Thyroid gland (tissue), 4 donors: ENCODE results near the gene MBNL2. TPM values are rescaled to one million over a fixed set of nuclear protein-coding genes. Genes with fewer than 3 reads are reported as not detected.
A peak's percentile ranks its signal among the peaks of the same experiment; 100 is the strongest.

Experiments
- DNase-seq, 2 donors: peaks; one replicate each; pipeline ENCODE4 v3.0.0-alpha.2; 2019
- H3K27ac ChIP-seq, 3 donors: fragments of 200-600 bp; sonication (generic); 1 replicate in 2 of 3; 2 replicates in 1 of 3; pipeline ENCODE4 v1.5.1; 2016 to 2019; ENCODE audit warnings: mild to moderate bottlenecking in 1 of 3, moderate library complexity in 1 of 3
- H3K27me3 ChIP-seq: fragments of 200-600 bp; sonication (generic); one replicate; pipeline ENCODE4 v1.5.1; 2019
- H3K36me3 ChIP-seq, 2 donors: fragments of 200-600 bp; sonication (generic); one replicate each; pipeline ENCODE4 v1.5.1; 2016 to 2019
- H3K4me1 ChIP-seq, 2 donors: fragments of 200-600 bp; sonication (generic); one replicate each; pipeline ENCODE4 v1.5.1; 2017 to 2019
- H3K4me3 ChIP-seq, 3 donors: fragments of 200-600 bp; sonication (generic); replicated peaks in 1 of 3; 1 replicate in 2 of 3; 2 replicates in 1 of 3; pipeline ENCODE4 v1.5.1; 2016; ENCODE audit warnings: mild to moderate bottlenecking in 1 of 3
- H3K9me3 ChIP-seq: fragments of 200-600 bp; sonication (generic); one replicate; pipeline ENCODE4 v1.5.1; 2017
- POLR2A ChIP-seq, 2 donors: fragments of 450-650 bp; IDR thresholded peaks; one replicate each; pipeline ENCODE4 v1.6.1; 2017; ENCODE audit warnings: antibody characterized with exemption in 2 of 2, mild to moderate bottlenecking in 2 of 2, moderate library complexity in 1 of 2
- WGBS, 2 donors: methylation state at CpG; one replicate each; pipeline ENCODE4 v1.1.5; 2017; 5-methylcytosine and 5-hydroxymethylcytosine counted together
- intact Hi-C: fragments of 100-400 bp; cut with DNase I; formaldehyde crosslinking; loops from one replicate; pipeline ENCODE4 v1.15.1; 2023
- total RNA-seq, 4 donors: library from RNA; depleted of rRNA; stranded (reverse); fragments of >200 nt; gene quantifications; one replicate each; pipeline ENCODE4 v1.2.3, GENCODE V29; 2016
- TF ChIP-seq, protein P1 (sequence below), 6 experiments: fragments of 200-600 bp in 3 of 6; fragments of 450-650 bp in 3 of 6; sonication (generic) in 3 of 6; IDR thresholded peaks; one replicate each; pipeline ENCODE4 v1.5.1; 2016 to 2019; ENCODE audit warnings: antibody characterized with exemption in 6 of 6, mild to moderate bottlenecking in 2 of 6, inconsistent platforms in 1 of 6, moderate library complexity in 1 of 6

MBNL2 gene
- total RNA-seq, 4 donors from 2014 or later = 93.4 to 99.9 (median 98.3) TPM

GRCh38 chr13:97249093-97249795, 27.1 kb downstream of the MBNL2 start:
- 71 to 82% methylated on average over 5 of the region's 5 CpGs for WGBS, 2 donors
- H3K36me3 ChIP-seq = no peaks in the 10 kb centered on the region
- no peak for DNase-seq
- peaks cover 27 to 32% of the 10 kb centered on the region in 2 donors for H3K4me1 ChIP-seq
- TF ChIP-seq POLR2A (IDR thresholded peaks at IDR 0.05) = no peak
- TF ChIP-seq, protein P1, sequence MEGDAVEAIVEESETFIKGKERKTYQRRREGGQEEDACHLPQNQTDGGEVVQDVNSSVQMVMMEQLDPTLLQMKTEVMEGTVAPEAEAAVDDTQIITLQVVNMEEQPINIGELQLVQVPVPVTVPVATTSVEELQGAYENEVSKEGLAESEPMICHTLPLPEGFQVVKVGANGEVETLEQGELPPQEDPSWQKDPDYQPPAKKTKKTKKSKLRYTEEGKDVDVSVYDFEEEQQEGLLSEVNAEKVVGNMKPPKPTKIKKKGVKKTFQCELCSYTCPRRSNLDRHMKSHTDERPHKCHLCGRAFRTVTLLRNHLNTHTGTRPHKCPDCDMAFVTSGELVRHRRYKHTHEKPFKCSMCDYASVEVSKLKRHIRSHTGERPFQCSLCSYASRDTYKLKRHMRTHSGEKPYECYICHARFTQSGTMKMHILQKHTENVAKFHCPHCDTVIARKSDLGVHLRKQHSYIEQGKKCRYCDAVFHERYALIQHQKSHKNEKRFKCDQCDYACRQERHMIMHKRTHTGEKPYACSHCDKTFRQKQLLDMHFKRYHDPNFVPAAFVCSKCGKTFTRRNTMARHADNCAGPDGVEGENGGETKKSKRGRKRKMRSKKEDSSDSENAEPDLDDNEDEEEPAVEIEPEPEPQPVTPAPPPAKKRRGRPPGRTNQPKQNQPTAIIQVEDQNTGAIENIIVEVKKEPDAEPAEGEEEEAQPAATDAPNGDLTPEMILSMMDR (IDR thresholded peaks at IDR 0.05) = no peak
- H3K27ac ChIP-seq = peak overlapping the region; percentile 37 to 60 (median 47)
- H3K4me3 ChIP-seq = no peak overlapping the region
- intact Hi-C loops = no loop called here
- no peaks in the 10 kb centered on the region for H3K9me3 ChIP-seq
- H3K27me3 ChIP-seq = no peaks in the 10 kb centered on the region

DNA sequence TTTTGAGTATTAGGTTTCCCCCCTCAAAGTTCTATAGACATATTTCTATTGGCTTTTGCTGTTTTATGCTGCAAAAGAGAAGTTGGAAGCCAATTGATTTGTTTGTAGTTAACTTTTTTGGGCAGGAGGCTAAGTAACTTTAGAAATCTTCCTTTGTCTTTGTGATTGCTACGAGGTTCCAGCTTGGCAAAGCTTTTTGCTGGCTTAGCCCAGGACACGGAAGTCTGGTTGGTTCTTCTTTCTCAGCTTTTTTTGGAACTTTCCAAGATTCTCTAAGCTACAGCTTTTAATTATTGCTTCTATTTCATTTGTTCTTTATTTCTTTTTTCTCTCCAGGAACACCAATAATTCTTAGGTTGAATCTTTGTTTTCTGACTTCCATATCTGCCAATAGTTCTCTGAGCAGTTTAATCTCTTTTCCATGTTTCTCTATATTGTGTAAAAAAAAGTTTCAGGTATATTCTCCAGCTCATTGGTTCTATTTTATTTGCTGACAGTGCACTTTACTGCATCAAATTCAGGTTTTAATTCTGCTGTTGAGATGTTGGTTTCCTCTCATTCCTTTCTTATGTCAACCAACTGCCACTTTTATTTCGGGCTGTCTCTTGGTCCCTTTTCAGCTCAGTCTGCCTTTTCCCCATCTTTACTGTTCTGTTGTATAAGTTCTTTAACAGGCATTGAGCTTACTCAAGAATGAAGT, 27.8 kb downstream of the MBNL2 start:
- H3K9me3 ChIP-seq = no peaks in the 10 kb centered on the region
- no peaks in the 10 kb centered on the region for H3K36me3 ChIP-seq
- no peak overlapping the region for H3K4me3 ChIP-seq
- intact Hi-C loops = no loop called here
- DNase-seq = no peak
- WGBS, 2 donors = 55 to 64% methylated on average over 3 of the region's 3 CpGs
- TF ChIP-seq, protein P1 (IDR thresholded peaks at IDR 0.05) = no peak
- no peak for TF ChIP-seq POLR2A (IDR thresholded peaks at IDR 0.05)
- H3K27ac ChIP-seq = peak overlapping the region; percentile 37 to 60 (median 47)
- no peaks in the 10 kb centered on the region for H3K27me3 ChIP-seq
- H3K4me1 ChIP-seq = peaks cover 25 to 28% of the 10 kb centered on the region in 2 donors

- peaks cover 19 to 29% of the 10 kb centered on the region in 2 donors for H3K4me1 ChIP-seq
- intact Hi-C loops = no loop called here
- H3K27ac ChIP-seq = peak overlapping the region; percentile 1 to 60 (median 47)
- TF ChIP-seq, protein P1 (IDR thresholded peaks at IDR 0.05) = no peak
- no peak for TF ChIP-seq POLR2A (IDR thresholded peaks at IDR 0.05)
- DNase-seq = no peak
- no peaks in the 10 kb centered on the region for H3K27me3 ChIP-seq
- no peak overlapping the region for H3K4me3 ChIP-seq
- H3K36me3 ChIP-seq = no peaks in the 10 kb centered on the region
- no peaks in the 10 kb centered on the region for H3K9me3 ChIP-seq
Measured at GRCh38 chr13:97250560-97250959, 28.4 kb downstream of the MBNL2 start.

GRCh38 chr13:97252735-97253134, 30.6 kb downstream of the MBNL2 start:
- 85 to 93% methylated on average over 1 of the region's 1 CpG for WGBS, 2 donors
- TF ChIP-seq, protein P1 (IDR thresholded peaks at IDR 0.05) = no peak
- TF ChIP-seq POLR2A (IDR thresholded peaks at IDR 0.05) = no peak
- no peaks in the 10 kb centered on the region for H3K36me3 ChIP-seq
- no peak overlapping the region for H3K4me3 ChIP-seq
- peaks cover 27 to 48% of the 10 kb centered on the region in 2 donors for H3K4me1 ChIP-seq
- no peak for DNase-seq
- H3K27me3 ChIP-seq = no peaks in the 10 kb centered on the region
- intact Hi-C loops = no loop called here
- H3K27ac ChIP-seq = no peak overlapping the region
- H3K9me3 ChIP-seq = no peaks in the 10 kb centered on the region
